ENCODE data around the gene POLR3E.

DNA sequence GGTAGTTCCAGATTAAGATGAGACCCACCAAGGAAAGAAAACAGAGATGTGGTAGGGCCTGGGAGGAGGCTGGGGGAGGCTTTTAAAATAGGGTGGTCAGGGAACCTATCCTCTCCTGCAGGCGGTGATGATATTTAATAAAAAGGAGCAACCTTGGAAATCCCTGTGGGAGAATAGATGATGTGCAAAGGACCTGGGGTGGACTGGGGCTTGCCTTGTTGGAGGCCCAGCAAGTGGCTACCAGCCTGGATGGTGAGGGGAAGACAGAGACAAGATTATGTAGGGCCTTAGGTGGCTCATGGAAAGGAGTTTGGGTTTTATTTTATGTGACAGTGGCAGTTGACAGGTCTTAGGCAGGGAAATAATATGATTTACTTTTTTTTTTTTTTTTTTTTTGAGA is 1.8 kb downstream of the POLR3E start:
- no peak for TF ChIP-seq POLR2AphosphoS5 (IDR thresholded peaks at IDR 0.05; ENCODE audit: low read depth, low read length)
- TF ChIP-seq PAX5 (IDR thresholded peaks at IDR 0.05; ENCODE audit: insufficient read depth, low read length, severe bottlenecking), result no peak
- no peak for TF ChIP-seq POLR2A (IDR thresholded peaks at IDR 0.05; ENCODE audit: low read depth, low read length)
- no peak for TF ChIP-seq SPI1 (IDR thresholded peaks at IDR 0.05; ENCODE audit: low read depth, low read length)
